ENCODE data around the gene HSPA4. TPM values are rescaled to one million over a fixed set of nuclear protein-coding genes. Genes with fewer than 3 reads are reported as not detected.
"Not testable (repeated sequence)": the region's sequence is repeated elsewhere in the genome, so short reads cannot be mapped to it uniquely, and the experiment has no call there.

Gene HSPA4
- total RNA-seq, result 123 and 190 TPM in 2 replicates

DNA sequence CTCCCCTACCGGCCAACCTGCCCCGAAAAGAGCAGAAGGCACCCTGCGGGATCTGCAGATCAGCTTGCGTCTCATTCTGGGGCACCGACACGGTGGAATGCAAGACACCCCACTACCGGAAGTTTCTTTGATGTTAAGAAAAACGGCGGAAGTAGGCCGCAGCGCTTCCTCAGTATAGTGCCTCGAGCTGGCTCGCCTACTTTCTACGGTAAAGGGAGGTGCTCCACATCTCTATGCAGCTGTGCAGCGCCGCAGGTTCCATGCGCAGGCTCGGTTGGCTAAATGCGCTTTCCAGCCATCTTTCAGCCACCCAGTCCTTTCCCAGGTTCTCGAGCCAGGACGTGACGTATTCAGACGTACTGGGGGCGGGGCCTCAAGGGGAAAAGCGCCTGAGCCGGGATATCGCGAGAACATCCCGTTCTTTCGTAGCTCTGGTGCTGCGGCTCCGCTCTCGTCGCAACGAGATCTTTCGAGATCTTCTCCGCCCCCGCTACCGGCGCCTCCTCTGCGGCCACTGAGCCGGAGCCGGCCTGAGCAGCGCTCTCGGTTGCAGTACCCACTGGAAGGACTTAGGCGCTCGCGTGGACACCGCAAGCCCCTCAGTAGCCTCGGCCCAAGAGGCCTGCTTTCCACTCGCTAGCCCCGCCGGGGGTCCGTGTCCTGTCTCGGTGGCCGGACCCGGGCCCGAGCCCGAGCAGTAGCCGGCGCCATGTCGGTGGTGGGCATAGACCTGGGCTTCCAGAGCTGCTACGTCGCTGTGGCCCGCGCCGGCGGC is at the start of gene HSPA4:
Gene HSPA4 (plus strand): TSS at position 472 of the 775 bp plus-strand sequence. CDS start 238 bp downstream, at position 710.
- DNase-seq, result peak; percentile 99

- DNase-seq, result no peak
Observed at GRCh38 chr5:133006653-133007052, 45.2 kb upstream of the HSPA4 start.

DNA sequence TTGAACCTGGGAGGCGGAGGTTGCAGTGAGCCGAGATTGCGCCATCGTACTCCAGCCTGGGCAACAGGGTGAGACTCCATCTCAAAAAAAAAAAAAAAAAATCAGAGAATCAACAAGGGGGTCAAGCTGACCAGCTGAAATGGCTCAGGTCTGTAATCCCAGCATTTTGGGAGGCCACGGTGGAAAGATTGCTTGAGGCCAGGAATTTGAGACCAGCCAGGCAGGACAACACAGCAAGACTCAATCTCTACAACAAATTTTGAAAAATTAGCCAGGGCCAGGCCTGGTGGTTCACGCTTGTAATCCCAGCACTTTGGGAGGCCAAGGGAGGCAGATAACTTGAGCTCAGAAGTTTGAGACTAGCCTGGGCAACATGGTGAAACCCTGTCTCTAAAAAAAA is 43.4 kb upstream of the HSPA4 start:
- DNase-seq, result not testable (repeated sequence)

DNA sequence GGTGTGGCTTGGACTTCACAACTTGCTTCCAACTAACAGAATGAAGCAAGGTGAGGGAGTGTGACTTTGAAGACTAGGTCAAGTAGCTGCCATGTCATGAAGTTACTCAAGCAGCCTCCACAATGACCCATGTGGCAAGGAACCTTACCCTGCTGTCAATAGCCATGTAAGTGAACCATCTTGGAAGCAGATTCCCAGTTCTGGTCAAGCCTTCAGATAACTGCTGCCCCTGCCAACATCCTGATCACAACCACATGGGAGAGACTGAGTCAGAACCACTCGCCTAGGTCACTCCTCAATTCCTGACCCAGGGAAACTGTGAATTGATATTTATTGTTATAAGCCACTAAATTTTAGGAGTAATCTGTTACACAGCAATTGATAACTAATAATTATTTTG is 36.3 kb upstream of the HSPA4 start:
- DNase-seq, result no peak

DNA sequence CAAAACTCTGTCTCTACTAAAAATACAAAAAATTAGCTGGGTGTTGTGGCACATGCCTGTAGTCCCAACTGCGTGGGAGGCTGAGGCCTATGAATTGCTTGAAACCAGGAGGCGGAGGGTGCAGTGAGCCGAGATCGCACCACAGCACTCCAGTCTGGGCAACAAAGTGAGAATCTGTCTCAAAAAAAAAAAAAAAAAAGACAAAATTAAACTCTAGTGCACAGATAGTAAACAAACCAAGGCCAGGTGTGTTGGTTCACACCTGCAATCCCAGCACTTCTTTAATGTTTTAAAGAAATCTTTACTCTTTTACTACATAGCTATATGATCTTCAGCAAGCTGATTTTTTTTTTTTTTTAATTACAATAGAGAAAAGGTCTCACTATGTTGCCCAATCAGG is 33.8 kb upstream of the HSPA4 start:
- no peak for DNase-seq

DNA sequence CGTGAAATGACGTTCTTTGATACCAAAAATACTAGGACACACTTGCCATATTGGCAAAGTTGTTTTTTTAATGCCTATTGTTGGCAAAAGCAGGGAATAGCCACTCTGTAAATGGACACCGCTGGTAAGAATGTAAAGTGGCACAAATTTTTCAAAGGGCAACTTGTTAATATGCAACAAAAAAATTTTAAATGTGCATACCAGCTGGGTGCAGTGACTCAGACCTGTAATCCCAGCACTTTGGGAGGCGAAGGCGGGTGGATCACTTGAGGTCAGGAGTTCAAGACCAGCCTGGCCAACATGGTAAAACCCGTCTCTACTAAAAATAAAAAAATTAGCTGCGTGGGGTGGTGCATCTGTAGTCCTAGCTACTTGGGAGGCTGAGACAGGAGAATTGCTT is 32.3 kb upstream of the HSPA4 start:
- not testable (repeated sequence) for DNase-seq

DNA sequence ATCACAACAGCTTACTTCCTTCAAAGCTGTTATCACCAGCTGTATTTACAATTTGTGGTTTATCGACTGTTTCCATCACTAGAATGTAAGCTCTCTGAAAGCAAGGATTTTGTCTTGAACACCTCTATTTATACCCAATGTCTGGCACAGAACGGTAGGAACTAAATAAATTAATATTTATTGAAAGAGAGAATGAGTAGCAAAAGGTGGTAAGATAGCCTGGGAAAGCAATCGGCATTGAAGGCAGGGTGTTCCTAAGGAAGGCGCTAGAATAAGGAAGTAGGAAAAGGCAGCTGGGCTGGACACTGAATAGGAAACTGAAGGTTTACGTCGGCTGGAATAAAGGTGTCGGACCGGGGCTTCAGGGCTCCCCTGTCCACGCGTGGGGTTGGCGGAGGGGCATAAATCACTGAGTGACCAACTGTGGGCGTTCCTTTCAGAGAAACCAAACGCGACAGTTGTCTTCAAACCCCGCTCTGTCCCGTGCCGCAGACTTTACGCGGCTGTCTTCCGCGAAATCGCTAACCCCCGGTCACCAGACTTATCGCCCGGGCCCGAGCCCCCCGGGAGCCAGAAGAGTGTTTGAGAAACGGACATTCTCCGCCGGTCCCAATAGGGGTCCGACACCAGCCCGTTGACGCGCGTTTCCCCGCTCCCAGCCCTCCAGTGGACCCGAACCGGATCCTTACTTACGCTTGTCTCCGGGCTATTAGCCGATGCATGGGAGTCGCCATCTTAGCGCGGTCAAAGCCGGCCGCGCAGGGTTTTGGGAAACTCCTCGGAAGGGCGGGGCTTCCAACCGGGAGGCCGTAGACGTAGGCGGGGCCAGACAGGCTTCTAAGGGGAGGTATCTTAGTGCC is 25.8 kb upstream of the HSPA4 start, which contains the start of gene ZCCHC10:
Gene ZCCHC10 (minus strand): TSS at position 746 of the 860 bp plus-strand sequence. CDS start 12 bp downstream, at position 734.
- DNase-seq, result peak; percentile 96

DNA sequence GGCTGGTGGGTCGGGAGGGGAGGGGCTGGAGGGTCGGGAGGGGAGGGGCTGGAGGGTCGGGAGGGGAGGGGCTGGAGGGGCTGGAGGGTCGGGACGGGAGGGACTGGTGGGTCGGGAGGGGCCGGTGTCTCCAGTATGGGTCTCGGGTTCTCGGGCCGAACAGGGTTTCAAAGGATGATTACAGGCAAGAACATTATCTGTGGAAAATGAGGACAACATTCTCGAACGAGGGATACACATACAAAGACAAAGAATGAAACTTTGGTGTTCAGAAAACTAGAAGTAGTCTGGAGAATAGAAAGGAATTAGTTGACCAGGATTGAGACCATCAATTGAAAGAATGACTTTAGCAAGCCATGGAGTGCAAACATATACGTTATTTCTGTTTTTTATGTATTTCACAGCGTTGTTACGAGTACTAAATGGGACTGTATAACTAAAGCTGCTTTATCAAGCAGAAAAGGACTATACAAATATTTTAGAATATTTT is 25.1 kb upstream of the HSPA4 start:
- no peak for DNase-seq

DNA sequence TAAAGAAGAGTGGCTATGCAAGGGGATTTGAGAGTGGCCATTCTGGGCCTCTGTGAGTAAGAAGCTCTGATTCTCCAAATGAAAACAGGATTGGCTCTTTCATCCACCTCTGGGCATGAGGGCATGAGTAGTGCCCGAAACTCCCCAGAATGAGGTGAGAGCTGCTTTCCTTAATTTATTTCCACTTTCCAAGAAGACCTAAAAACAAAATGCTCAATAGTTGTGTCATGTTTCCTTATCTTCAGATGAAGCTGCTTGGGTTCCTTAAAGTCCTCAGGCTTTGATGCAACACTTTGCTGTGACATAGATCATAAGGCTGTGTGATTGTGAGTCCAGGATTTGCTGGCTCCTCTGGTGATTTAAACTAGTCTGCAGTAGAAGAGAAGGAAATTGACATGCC is 22.4 kb upstream of the HSPA4 start:
- DNase-seq, result no peak

- no peak for DNase-seq
Observed at GRCh38 chr5:133030343-133031005, 21.3 kb upstream of the HSPA4 start.

GRCh38 chr5:133032852-133033742 is 18.7 kb upstream of the HSPA4 start:
- DNase-seq, result no peak

DNA sequence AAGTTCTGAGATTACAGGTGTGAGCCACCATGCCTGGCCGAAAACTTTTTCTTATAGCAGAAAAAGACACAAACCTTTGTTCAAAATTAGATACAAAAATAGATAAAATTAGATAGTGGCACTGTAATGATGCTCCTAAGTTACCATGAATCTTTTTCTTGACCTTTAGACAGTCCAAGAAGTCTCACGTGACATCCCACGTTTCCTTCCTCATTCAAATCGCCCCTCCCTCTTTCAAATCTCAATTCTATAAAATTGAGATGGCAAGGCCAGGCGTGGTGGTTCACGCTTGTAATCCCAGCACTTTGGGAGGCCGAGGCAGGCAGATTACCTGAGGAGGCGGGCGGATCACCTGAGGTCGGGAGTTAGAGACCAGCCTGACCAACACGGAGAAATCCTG is 17.7 kb upstream of the HSPA4 start:
- DNase-seq, result no peak

- DNase-seq, result no peak
Observed at GRCh38 chr5:133035224-133035623, 16.6 kb upstream of the HSPA4 start.

GRCh38 chr5:133036677-133037076 is 15.1 kb upstream of the HSPA4 start:
- not testable (repeated sequence) for DNase-seq

DNA sequence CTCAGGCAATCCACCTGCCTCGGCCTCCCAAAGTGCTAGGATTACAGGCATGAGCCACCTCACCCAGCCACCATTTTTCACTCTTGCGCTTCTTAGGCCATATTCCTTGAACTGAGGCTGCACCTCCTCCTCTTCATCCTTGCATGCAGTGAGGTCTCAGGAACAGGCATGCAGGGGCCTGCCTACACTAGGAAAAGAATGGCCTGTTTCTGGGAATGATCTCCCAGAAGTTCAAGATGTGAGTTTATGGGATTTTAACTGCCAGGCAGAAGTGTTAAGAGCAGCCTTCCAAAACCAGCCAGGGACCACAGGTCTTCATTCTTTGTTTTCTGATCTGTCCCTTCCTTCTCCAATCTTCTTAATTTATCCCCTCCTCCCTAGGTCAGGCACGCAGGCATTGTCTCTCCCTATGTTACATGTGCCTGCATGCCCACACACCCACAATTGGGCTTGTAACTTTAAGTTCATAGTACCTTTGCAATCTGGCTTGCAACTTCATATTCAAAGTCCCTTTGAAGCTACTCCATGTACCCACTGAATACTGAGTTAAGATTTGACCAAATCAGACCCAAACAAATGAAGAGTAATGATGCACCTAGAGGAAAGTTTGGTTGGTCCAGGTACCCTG is 10.5 kb upstream of the HSPA4 start:
- DNase-seq, result no peak

DNA sequence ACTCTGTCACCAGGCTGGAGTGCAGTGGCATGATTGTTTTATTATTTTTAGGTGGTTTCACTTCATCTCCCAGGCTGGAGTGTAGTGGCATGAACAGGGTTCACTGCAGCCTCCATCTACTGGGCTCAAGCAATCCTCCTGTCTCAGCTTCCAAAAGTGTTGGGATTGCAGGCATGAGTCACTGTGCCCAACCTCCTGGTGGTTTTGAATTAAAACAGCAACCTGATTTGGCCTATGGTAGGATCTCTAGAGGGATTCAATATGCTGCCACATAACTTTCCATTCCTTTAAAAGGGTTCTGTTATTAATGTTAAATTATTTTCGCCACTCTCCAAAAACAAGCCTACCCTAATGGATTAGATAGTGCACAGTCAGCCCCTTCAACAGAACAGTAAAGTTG is 9.9 kb upstream of the HSPA4 start:
- no peak for DNase-seq

GRCh38 chr5:133046560-133046959 is 5.3 kb upstream of the HSPA4 start:
- not testable (repeated sequence) for DNase-seq

DNA sequence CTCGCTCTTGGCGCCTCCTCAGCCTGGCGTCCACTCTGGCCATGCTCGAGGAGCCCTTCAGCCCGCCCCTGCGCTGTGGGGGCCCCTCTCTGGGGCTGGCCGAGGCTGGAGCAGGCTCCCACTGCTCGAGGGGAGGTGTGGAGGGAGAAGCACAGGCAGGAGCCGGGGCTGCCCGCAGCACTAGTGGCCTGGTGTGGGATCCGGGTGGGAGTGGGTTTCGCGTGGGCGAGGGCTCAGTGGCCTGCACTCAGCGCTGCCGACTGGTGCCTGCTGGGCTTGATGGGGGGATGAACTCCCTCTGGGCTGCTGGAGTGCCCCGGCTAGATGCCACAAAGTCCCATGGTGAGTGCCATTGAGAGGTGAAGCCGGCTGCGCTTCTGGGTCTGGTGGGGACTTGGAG is 4.4 kb upstream of the HSPA4 start:
- no peak for DNase-seq

- peak; percentile 71 for DNase-seq
Observed at GRCh38 chr5:133048993-133049725, 2.7 kb upstream of the HSPA4 start.

- peak; percentile 33 for DNase-seq
Observed at GRCh38 chr5:133049726-133050048, 2.1 kb upstream of the HSPA4 start.

DNA sequence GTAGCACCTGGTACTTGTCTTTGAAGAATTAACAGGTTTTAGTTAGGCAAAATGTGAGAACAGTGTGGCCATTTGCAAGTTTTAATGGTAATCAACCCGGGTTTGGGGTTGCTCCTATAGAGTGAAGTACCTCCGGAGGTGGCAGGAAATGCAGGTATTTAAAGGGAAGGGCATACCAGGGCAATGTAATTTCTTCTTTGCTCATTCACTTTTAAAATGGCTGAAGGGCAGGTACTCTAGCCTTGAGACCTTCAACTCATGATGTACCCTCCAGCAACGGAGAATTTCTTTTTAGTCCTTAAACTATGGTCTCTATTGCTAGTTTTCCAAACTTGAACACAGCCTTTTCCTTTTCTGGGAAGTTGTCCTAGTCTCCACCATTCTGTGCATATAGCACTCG is 1.3 kb upstream of the HSPA4 start:
- no peak for DNase-seq

All from dermis blood vessel endothelial cell (primary cell).